ENCODE data around the gene CNTNAP2.
"Not testable (repeated sequence)": the region's sequence is repeated elsewhere in the genome, so short reads cannot be mapped to it uniquely, and the experiment has no call there.

CNTNAP2 gene

GRCh38 chr7:147708871-147709270 is 1592.3 kb downstream of the CNTNAP2 start:
- no peak for DNase-seq

- DNase-seq: no peak
These were observed 1594.8 kb downstream of the CNTNAP2 start for GRCh38 chr7:147711447-147711846.

- no peak for DNase-seq
These were observed 1605.6 kb downstream of the CNTNAP2 start for GRCh38 chr7:147721962-147722830.

GRCh38 chr7:147723536-147723935 is 1606.9 kb downstream of the CNTNAP2 start:
- DNase-seq: no peak

GRCh38 chr7:147731311-147731710 is 1614.7 kb downstream of the CNTNAP2 start:
- DNase-seq: no peak

- not testable (repeated sequence) for DNase-seq
These were observed 1621.1 kb downstream of the CNTNAP2 start for GRCh38 chr7:147737559-147738214.

- no peak for DNase-seq
These were observed 1625.7 kb downstream of the CNTNAP2 start for GRCh38 chr7:147742301-147742700.

- no peak for DNase-seq
These were observed 1639.7 kb downstream of the CNTNAP2 start for GRCh38 chr7:147756300-147756699.

- no peak for DNase-seq
These were observed 1642.8 kb downstream of the CNTNAP2 start for GRCh38 chr7:147759327-147759943.

GRCh38 chr7:147765301-147765700 is 1648.7 kb downstream of the CNTNAP2 start:
- no peak for DNase-seq

- DNase-seq: no peak
These were observed 1654.7 kb downstream of the CNTNAP2 start for GRCh38 chr7:147771344-147771743.

- DNase-seq: no peak
These were observed 1657.9 kb downstream of the CNTNAP2 start for GRCh38 chr7:147774461-147774860.

GRCh38 chr7:147775516-147776284 is 1659.1 kb downstream of the CNTNAP2 start:
- DNase-seq: no peak

GRCh38 chr7:147777309-147777708 is 1660.7 kb downstream of the CNTNAP2 start:
- no peak for DNase-seq

- DNase-seq: no peak
These were observed 1663.3 kb downstream of the CNTNAP2 start for GRCh38 chr7:147779949-147780348.

GRCh38 chr7:147796581-147796980 is 1680.0 kb downstream of the CNTNAP2 start:
- DNase-seq: no peak

GRCh38 chr7:147798001-147798400 is 1681.4 kb downstream of the CNTNAP2 start:
- DNase-seq: no peak

- DNase-seq: not testable (repeated sequence)
These were observed 1685.2 kb downstream of the CNTNAP2 start for GRCh38 chr7:147801762-147802161.

GRCh38 chr7:147803151-147803550 is 1686.5 kb downstream of the CNTNAP2 start:
- DNase-seq: no peak

- DNase-seq: no peak
These were observed 1687.0 kb downstream of the CNTNAP2 start for GRCh38 chr7:147803606-147804005.

- DNase-seq: no peak
These were observed 1687.4 kb downstream of the CNTNAP2 start for GRCh38 chr7:147804032-147804431.

GRCh38 chr7:147805996-147806576 is 1689.5 kb downstream of the CNTNAP2 start:
- no peak for DNase-seq

- DNase-seq: no peak
These were observed 1693.2 kb downstream of the CNTNAP2 start for GRCh38 chr7:147809786-147810185.
